Measurements from ENCODE around the gene LINC00632. TPM values are rescaled to one million over a fixed set of nuclear protein-coding genes. Genes with fewer than 3 reads are reported as not detected.

The LINC00632 gene
- total RNA-seq, 4 donors from 2014 or later, result 25.2 to 81.7 (median 63.1) TPM

- WGBS, 2 donors, result 24 to 29% methylated on average over 10 of the region's 10 CpGs
- H3K4me3 ChIP-seq (ENCODE audit: low read depth, poor library complexity, severe bottlenecking), result no peak overlapping the region
- no peak for TF ChIP-seq CTCF (IDR thresholded peaks at IDR 0.05)
- no peak for TF ChIP-seq POLR2A (IDR thresholded peaks at IDR 0.05)
- intact Hi-C loops (cut with DNase I; ENCODE audit: low total_unique reads), result no loop called here
- no peak for DNase-seq (ENCODE audit: low spot score in 2 of 2)
These were observed 24.3 kb downstream of the LINC00632 start for GRCh38 chrX:140733766-140734342.

- no peak overlapping the region for H3K4me3 ChIP-seq (ENCODE audit: low read depth, poor library complexity, severe bottlenecking)
- intact Hi-C loops (cut with DNase I; ENCODE audit: low total_unique reads), result no loop called here
- DNase-seq (ENCODE audit: low spot score in 2 of 2), result no peak
- TF ChIP-seq POLR2A (IDR thresholded peaks at IDR 0.05), result no peak
- TF ChIP-seq CTCF (IDR thresholded peaks at IDR 0.05), result no peak
These were observed 34.5 kb downstream of the LINC00632 start for GRCh38 chrX:140744085-140744484.

- TF ChIP-seq CTCF (IDR thresholded peaks at IDR 0.05) (no peak), POLR2A (IDR thresholded peaks at IDR 0.05) (no peak)
- intact Hi-C loops (cut with DNase I; ENCODE audit: low total_unique reads), result no loop called here
- H3K4me3 ChIP-seq (ENCODE audit: low read depth, poor library complexity, severe bottlenecking), result no peak overlapping the region
- no peak for DNase-seq (ENCODE audit: low spot score in 2 of 2)
- 17 to 26% methylated on average over 6 of the region's 6 CpGs for WGBS, 2 donors
These were observed 47.4 kb downstream of the LINC00632 start for GRCh38 chrX:140756941-140757340.

- DNase-seq (ENCODE audit: low spot score in 2 of 2), result peak in 1 of 2 donors; percentile 14
- WGBS, 2 donors, result 1 to 6% methylated on average over 7 of the region's 7 CpGs
- H3K4me3 ChIP-seq (ENCODE audit: low read depth, poor library complexity, severe bottlenecking), result no peak overlapping the region
- intact Hi-C loops (cut with DNase I; ENCODE audit: low total_unique reads), result no loop called here
- TF ChIP-seq CTCF (IDR thresholded peaks at IDR 0.05), result peak in 1 of 3 donors; percentile 27
- no peak for TF ChIP-seq POLR2A (IDR thresholded peaks at IDR 0.05)
These were observed 52.5 kb downstream of the LINC00632 start for GRCh38 chrX:140762061-140762460.

- no peak for TF ChIP-seq CTCF (IDR thresholded peaks at IDR 0.05)
- TF ChIP-seq POLR2A (IDR thresholded peaks at IDR 0.05), result no peak
- H3K4me3 ChIP-seq (ENCODE audit: low read depth, poor library complexity, severe bottlenecking), result no peak overlapping the region
- intact Hi-C loops (cut with DNase I; ENCODE audit: low total_unique reads), result no loop called here
- WGBS, 2 donors, result 0 to 31% methylated on average over 16 to 31 of the region's 31 CpGs
- DNase-seq (ENCODE audit: low spot score in 2 of 2), result no peak
These were observed 54.9 kb downstream of the LINC00632 start for GRCh38 chrX:140764401-140764919.

All from lower leg skin (tissue), 4 donors.